Astrocyte of the cerebellum (primary cell): Measurements from ENCODE around the gene CBLN2.

Experiments used
- DNase-seq: peaks from one replicate; pipeline ENCODE4 v3.0.0-alpha.2; 2011; ENCODE audit warnings: low read depth
- H3K4me3 ChIP-seq: 2 replicates; pipeline ENCODE4 v1.5.1; 2011; ENCODE audit warnings: mild to moderate bottlenecking, low read depth, low read length, moderate library complexity
- CTCF ChIP-seq: IDR thresholded peaks from 2 replicates; pipeline ENCODE4 v1.5.1; 2012; ENCODE audit warnings: low read length, low read depth, moderate library complexity, mild to moderate bottlenecking; ENCODE audit errors: missing control alignments
- in situ Hi-C: cut with HindIII; loops from 2 replicates; pipeline ENCODE4 v1.10.0; 2017; ENCODE audit warnings: low sequenced_read_pairs

Gene CBLN2

DNA sequence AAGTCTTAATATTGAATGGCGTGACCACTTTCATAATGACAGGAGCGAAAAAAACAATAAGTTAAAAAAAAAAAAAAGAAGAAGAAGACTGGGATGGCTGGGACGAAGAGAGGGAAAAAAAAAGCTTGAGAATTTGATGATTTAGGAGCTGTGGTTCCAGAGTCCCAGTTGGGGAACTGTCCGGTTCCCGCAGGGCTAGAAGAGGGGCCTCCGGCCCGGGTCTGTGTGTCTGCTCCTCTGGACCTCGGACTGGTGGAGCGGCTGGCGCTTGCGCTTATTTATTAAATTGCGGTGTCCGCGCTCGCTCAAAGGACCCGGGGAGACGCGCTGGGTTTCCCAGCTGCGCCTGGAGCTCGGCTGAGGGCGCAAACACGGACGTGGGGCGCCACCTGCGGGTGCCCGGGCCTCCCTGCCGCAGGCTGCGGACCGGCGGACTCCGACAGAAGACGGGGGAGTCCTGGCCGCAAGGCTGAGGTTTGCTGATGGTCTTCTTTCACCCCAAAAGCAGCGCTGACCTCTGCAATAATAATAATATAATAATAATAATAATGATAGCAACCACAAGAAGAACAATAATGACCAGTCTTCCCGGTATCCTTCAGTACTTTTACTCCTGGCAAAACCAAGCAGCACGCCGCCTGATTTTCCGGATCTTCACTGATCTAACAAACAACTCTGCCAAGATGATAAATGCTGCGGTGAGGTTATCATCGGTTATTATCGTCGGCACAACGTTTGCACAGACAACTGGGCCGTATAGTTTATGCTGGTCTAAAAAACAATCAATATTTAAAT lies at the start of gene CBLN2:
TSS of gene CBLN2 (minus strand) at position 251 of the 795 bp plus-strand sequence. CDS start 2,182 bp downstream, outside the sequence.
- DNase-seq: peak; percentile 53
- in situ Hi-C loops: no loop called here
- H3K4me3 ChIP-seq: peak within 1 kb of the TSS; percentile 38
- peak; percentile 89 for TF ChIP-seq CTCF

- DNase-seq: no peak
- no peak for TF ChIP-seq CTCF
- no peak overlapping the region for H3K4me3 ChIP-seq
- in situ Hi-C loops: no loop called here
Measured at GRCh38 chr18:72588360-72588759, 44.2 kb upstream of the CBLN2 start.

- H3K4me3 ChIP-seq: no peak overlapping the region
- in situ Hi-C loops: no loop called here
- DNase-seq: no peak
- TF ChIP-seq CTCF: no peak
Measured at GRCh38 chr18:72584787-72585186, 40.6 kb upstream of the CBLN2 start.

DNA sequence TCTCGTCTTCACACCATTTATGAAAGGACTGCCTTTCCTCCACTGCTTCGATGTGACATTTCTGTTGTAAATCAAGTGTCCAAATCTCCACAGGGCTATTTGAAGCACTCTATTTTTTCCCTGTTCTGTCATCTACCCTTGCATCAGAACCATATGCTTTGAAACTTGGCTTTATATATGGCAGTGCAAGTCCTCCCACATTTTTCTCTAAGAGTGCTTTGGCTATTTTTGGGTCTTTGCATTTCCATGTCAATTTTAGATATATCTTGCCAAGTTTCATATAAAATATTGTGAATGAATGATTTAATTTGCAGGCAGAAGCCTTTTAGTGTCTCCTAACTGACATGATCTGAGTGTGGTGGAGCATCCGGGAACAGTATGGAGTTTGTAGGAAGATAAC lies 37.8 kb upstream of the CBLN2 start:
- in situ Hi-C loops: no loop called here
- no peak for DNase-seq
- no peak overlapping the region for H3K4me3 ChIP-seq
- no peak for TF ChIP-seq CTCF

DNA sequence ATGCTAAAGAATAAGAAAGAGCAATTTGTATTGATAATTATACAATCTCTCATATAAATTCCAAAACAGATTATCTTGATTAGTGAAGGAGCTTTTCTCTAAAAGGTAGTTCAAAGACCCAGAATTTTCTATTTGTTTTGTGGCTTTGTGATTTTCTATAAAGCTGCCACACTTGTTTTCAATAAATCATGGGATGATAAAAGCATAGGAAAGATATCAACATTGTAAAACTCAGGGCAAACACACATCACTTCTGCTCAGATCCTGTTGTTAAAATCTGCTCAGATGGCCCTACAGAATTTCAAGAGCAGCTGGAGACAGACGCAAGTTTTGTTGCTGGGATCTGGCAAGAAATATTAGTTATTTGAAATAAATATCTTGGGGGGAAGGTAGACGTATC lies 28.8 kb upstream of the CBLN2 start:
- no peak for TF ChIP-seq CTCF
- in situ Hi-C loops: no loop called here
- no peak for DNase-seq
- H3K4me3 ChIP-seq: no peak overlapping the region

GRCh38 chr18:72566290-72566689 lies 22.1 kb upstream of the CBLN2 start:
- in situ Hi-C loops: no loop called here
- no peak overlapping the region for H3K4me3 ChIP-seq
- no peak for DNase-seq
- no peak for TF ChIP-seq CTCF
